ENCODE measurements around the gene GLI3.

GLI3 gene

GRCh38 chr7:41972270-41972669, 264.7 kb downstream of the GLI3 start:
- no peak for TF ChIP-seq REST (IDR thresholded peaks at IDR 0.05; ENCODE audit: insufficient read depth in 1 of 2, low read depth in 2 of 2, low read length in 2 of 2)
- no peak for TF ChIP-seq TAF1 (IDR thresholded peaks at IDR 0.05; ENCODE audit: borderline replicate concordance, insufficient read depth, low read length)
- no peak for TF ChIP-seq FOXP2 (optimal IDR thresholded peaks at IDR 0.05; ENCODE audit: borderline replicate concordance, extremely low read depth, extremely low read length, insufficient read depth)
- no peak for TF ChIP-seq SIN3A (IDR thresholded peaks at IDR 0.05; ENCODE audit: borderline replicate concordance, insufficient read depth, low read length)
- TF ChIP-seq POLR2AphosphoS5 (IDR thresholded peaks at IDR 0.05; ENCODE audit: low read depth, low read length), result no peak

- TF ChIP-seq FOXP2 (optimal IDR thresholded peaks at IDR 0.05; ENCODE audit: borderline replicate concordance, extremely low read depth, extremely low read length, insufficient read depth) (no peak), SIN3A (IDR thresholded peaks at IDR 0.05; ENCODE audit: borderline replicate concordance, insufficient read depth, low read length) (no peak)
Measured at GRCh38 chr7:41971640-41972187, 265.3 kb downstream of the GLI3 start.

- TF ChIP-seq SIN3A (IDR thresholded peaks at IDR 0.05; ENCODE audit: borderline replicate concordance, insufficient read depth, low read length), result no peak
- TF ChIP-seq POLR2AphosphoS5 (IDR thresholded peaks at IDR 0.05; ENCODE audit: low read depth, low read length), result no peak
Measured at GRCh38 chr7:41970941-41971340, 266.1 kb downstream of the GLI3 start.

- no peak for TF ChIP-seq TAF1 (IDR thresholded peaks at IDR 0.05; ENCODE audit: borderline replicate concordance, insufficient read depth, low read length)
Measured at GRCh38 chr7:41969561-41970105, 267.4 kb downstream of the GLI3 start.

- TF ChIP-seq SIN3A (IDR thresholded peaks at IDR 0.05; ENCODE audit: borderline replicate concordance, insufficient read depth, low read length), result no peak
- TF ChIP-seq POLR2AphosphoS5 (IDR thresholded peaks at IDR 0.05; ENCODE audit: low read depth, low read length), result no peak
- no peak for TF ChIP-seq REST (IDR thresholded peaks at IDR 0.05; ENCODE audit: insufficient read depth in 1 of 2, low read depth in 2 of 2, low read length in 2 of 2)
- TF ChIP-seq FOXP2 (optimal IDR thresholded peaks at IDR 0.05; ENCODE audit: borderline replicate concordance, extremely low read depth, extremely low read length, insufficient read depth), result no peak
- TF ChIP-seq TAF1 (IDR thresholded peaks at IDR 0.05; ENCODE audit: borderline replicate concordance, insufficient read depth, low read length), result no peak
Measured at GRCh38 chr7:41967156-41967555, 269.9 kb downstream of the GLI3 start.

GRCh38 chr7:41965951-41966505, 271.0 kb downstream of the GLI3 start:
- TF ChIP-seq POLR2AphosphoS5 (IDR thresholded peaks at IDR 0.05; ENCODE audit: low read depth, low read length) (no peak), TAF1 (IDR thresholded peaks at IDR 0.05; ENCODE audit: borderline replicate concordance, insufficient read depth, low read length) (no peak), FOXP2 (optimal IDR thresholded peaks at IDR 0.05; ENCODE audit: borderline replicate concordance, extremely low read depth, extremely low read length, insufficient read depth) (no peak), REST (IDR thresholded peaks at IDR 0.05; ENCODE audit: insufficient read depth in 1 of 2, low read depth in 2 of 2, low read length in 2 of 2) (no peak), SIN3A (IDR thresholded peaks at IDR 0.05; ENCODE audit: borderline replicate concordance, insufficient read depth, low read length) (no peak)
